Endodermal cell (in vitro differentiated cells): Measurements from ENCODE around the gene OR10A4. TPM values are rescaled to one million over a fixed set of nuclear protein-coding genes. Genes with fewer than 3 reads are reported as not detected.
"Not testable (repeated sequence)": the region's sequence is repeated elsewhere in the genome, so short reads cannot be mapped to it uniquely, and the experiment has no call there.

ENCODE experiments used
- DNase-seq: peaks from one replicate; pipeline ENCODE4 v3.0.0-alpha.2; 2017
- H3K27ac ChIP-seq: 2 replicates; pipeline ENCODE4 v1.5.1; 2013; ENCODE audit warnings: mild to moderate bottlenecking, low read depth, low read length, moderate library complexity
- H3K27me3 ChIP-seq: 2 replicates; pipeline ENCODE4 v1.6.1; 2013; ENCODE audit warnings: mild to moderate bottlenecking, low read length, moderate library complexity; ENCODE audit not compliant: insufficient read depth, control insufficient read depth, poor library complexity, severe bottlenecking
- H3K36me3 ChIP-seq: 2 replicates; pipeline ENCODE4 v1.7.0; 2013; ENCODE audit warnings: mild to moderate bottlenecking, low read length, moderate library complexity; ENCODE audit not compliant: control insufficient read depth, insufficient read depth
- H3K4me1 ChIP-seq: one replicate; pipeline ENCODE4 v1.7.0; 2013; ENCODE audit warnings: low read length; ENCODE audit not compliant: control insufficient read depth, insufficient read depth
- H3K4me3 ChIP-seq: 2 replicates; pipeline ENCODE4 v1.5.1; 2013; ENCODE audit warnings: mild to moderate bottlenecking, low read length, moderate library complexity
- H3K9ac ChIP-seq: 2 replicates; pipeline ENCODE4 v1.6.1; 2013; ENCODE audit warnings: mild to moderate bottlenecking, low read length, moderate library complexity; ENCODE audit not compliant: poor library complexity, severe bottlenecking; ENCODE audit errors: extremely low read depth
- H3K9me3 ChIP-seq: 2 replicates; pipeline ENCODE4 v1.6.1; 2013; ENCODE audit warnings: mild to moderate bottlenecking, low read length, moderate library complexity; ENCODE audit not compliant: control insufficient read depth
- H3K27ac Mint-ChIP-seq: 2 replicates; pipeline ENCODE4 v1.8.0; 2020; ENCODE audit warnings: mixed read lengths
- H3K27me3 Mint-ChIP-seq: 2 replicates; pipeline ENCODE4 v1.8.0; 2021; ENCODE audit warnings: mild to moderate bottlenecking, mixed read lengths; ENCODE audit not compliant: insufficient read depth
- H3K36me3 Mint-ChIP-seq: 2 replicates; pipeline ENCODE4 v1.8.0; 2020; ENCODE audit warnings: low read depth, mixed read lengths
- H3K4me1 Mint-ChIP-seq: 2 replicates; pipeline ENCODE4 v1.8.0; 2020; ENCODE audit warnings: mixed read lengths
- H3K4me3 Mint-ChIP-seq: 2 replicates; pipeline ENCODE4 v1.8.0; 2020; ENCODE audit warnings: mild to moderate bottlenecking, moderate library complexity, mixed read lengths
- H3K9me3 Mint-ChIP-seq: 2 replicates; pipeline ENCODE4 v1.8.0; 2020; ENCODE audit warnings: mild to moderate bottlenecking, mixed read lengths
- WGBS, 2 experiments: methylation state at CpG; one replicate each; pipeline versions ENCODE4 v1.1.5 to v1.1.7; 2013; ENCODE audit warnings: missing lambda C conversion rate in 2 of 2, mixed read lengths in 1 of 2; ENCODE audit not compliant: insufficient coverage in 1 of 2, insufficient read length in 1 of 2; 5-methylcytosine and 5-hydroxymethylcytosine counted together
- total RNA-seq, 2 donors: library from RNA; stranded (reverse); fragmentation: NEBNext Ultra II Directional in 1 of 2; extraction: Animal tissue kit (Norgen Biotek cat#: 25700) in 1 of 2; gene quantifications; 2 replicates in 1 of 2; 3 replicates in 1 of 2; pipeline ENCODE4 v1.2.1, GENCODE V29; 2021
- TF ChIP-seq, protein P1 (sequence below): fragments of 200-600 bp; sonication (generic); conservative IDR thresholded peaks from 2 replicates; pipeline ENCODE4 v1.5.0; 2021; ENCODE audit warnings: antibody characterized with exemption, mild to moderate bottlenecking

The OR10A4 gene
- total RNA-seq, 2 donors from 2014 or later: not detected

DNA sequence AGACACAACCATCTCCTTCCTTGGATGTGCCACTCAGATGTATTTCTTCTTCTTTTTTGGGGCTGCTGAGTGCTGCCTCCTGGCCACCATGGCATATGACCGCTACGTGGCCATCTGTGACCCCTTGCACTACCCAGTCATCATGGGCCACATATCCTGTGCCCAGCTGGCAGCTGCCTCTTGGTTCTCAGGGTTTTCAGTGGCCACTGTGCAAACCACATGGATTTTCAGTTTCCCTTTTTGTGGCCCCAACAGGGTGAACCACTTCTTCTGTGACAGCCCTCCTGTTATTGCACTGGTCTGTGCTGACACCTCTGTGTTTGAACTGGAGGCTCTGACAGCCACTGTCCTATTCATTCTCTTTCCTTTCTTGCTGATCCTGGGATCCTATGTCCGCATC, 489 bp downstream of the OR10A4 start:
- TF ChIP-seq, protein P1, sequence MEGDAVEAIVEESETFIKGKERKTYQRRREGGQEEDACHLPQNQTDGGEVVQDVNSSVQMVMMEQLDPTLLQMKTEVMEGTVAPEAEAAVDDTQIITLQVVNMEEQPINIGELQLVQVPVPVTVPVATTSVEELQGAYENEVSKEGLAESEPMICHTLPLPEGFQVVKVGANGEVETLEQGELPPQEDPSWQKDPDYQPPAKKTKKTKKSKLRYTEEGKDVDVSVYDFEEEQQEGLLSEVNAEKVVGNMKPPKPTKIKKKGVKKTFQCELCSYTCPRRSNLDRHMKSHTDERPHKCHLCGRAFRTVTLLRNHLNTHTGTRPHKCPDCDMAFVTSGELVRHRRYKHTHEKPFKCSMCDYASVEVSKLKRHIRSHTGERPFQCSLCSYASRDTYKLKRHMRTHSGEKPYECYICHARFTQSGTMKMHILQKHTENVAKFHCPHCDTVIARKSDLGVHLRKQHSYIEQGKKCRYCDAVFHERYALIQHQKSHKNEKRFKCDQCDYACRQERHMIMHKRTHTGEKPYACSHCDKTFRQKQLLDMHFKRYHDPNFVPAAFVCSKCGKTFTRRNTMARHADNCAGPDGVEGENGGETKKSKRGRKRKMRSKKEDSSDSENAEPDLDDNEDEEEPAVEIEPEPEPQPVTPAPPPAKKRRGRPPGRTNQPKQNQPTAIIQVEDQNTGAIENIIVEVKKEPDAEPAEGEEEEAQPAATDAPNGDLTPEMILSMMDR: no peak
- Histone ChIP-seq H3K4me1 (no peaks in the 10 kb centered on the region), H3K4me3 (no peak overlapping the region), H3K27ac (no peak overlapping the region), H3K36me3 (no peaks in the 10 kb centered on the region), H3K27me3 (no peaks in the 10 kb centered on the region), H3K9ac (no peak overlapping the region), H3K9me3 (no peaks in the 10 kb centered on the region)
- no peaks in the 10 kb centered on the region for H3K4me1 Mint-ChIP-seq
- 84 to 92% methylated on average over 2 to 3 of the region's 3 CpGs for WGBS, 2 experiments
- DNase-seq: no peak
- H3K27me3 Mint-ChIP-seq: no peaks in the 10 kb centered on the region
- H3K4me3 Mint-ChIP-seq: no peak overlapping the region
- no peaks in the 10 kb centered on the region for H3K36me3 Mint-ChIP-seq
- no peak overlapping the region for H3K27ac Mint-ChIP-seq
- peaks cover 1% of the 10 kb centered on the region for H3K9me3 Mint-ChIP-seq

DNA sequence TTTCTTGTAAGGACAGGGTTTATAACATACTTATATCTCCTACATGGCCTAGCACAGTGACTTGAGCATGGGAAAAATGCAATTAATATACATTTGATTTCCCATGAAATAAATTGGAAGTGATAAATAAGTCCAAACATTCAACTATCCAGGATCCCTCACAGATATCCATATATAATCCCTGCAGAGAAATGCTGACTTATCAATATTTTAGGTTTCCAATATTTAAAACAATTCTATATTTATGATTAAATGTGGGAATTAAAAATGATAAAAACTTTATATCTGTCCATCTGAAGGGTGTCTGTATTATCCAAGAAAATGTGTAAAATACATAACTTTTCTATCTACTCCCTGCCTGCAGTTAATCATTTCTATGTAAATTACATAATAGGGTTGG, 6.3 kb downstream of the OR10A4 start:
- no peak overlapping the region for H3K9ac ChIP-seq
- no peak overlapping the region for H3K4me3 ChIP-seq
- Mint-ChIP-seq H3K27me3 (no peaks in the 10 kb centered on the region), H3K4me3 (no peak overlapping the region), H3K27ac (no peak overlapping the region), H3K36me3 (no peaks in the 10 kb centered on the region), H3K4me1 (no peaks in the 10 kb centered on the region), H3K9me3 (no peaks in the 10 kb centered on the region)
- DNase-seq: no peak
- TF ChIP-seq, protein P1: no peak
- no peaks in the 10 kb centered on the region for H3K27me3 ChIP-seq
- no peaks in the 10 kb centered on the region for H3K36me3 ChIP-seq
- no peaks in the 10 kb centered on the region for H3K4me1 ChIP-seq
- H3K9me3 ChIP-seq: no peaks in the 10 kb centered on the region
- H3K27ac ChIP-seq: no peak overlapping the region

DNA sequence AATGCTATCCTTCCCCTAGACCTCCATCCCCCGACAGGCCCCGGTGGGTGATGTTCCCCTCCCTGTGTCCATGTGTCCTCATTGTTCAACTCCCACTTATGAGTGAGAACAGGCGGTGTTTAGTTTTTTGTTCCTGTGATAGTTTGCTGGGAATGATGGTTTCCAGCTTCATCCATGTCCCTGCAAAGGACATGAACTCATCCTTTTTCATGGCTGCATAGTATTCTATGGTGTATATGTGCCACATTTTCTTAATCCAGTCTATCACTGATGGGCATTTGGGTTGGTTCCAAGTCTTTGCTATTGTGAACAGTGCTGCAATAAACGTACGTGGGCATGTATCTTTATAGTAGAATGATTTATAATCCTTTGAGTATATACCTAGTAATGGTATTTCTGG, 11.3 kb downstream of the OR10A4 start:
- not testable (repeated sequence) for H3K27ac ChIP-seq, H3K4me3 Mint-ChIP-seq, H3K36me3 Mint-ChIP-seq, H3K4me1 Mint-ChIP-seq, H3K27me3 ChIP-seq, H3K36me3 ChIP-seq, DNase-seq, H3K9me3 ChIP-seq, H3K9me3 Mint-ChIP-seq, H3K27me3 Mint-ChIP-seq, H3K9ac ChIP-seq, H3K4me1 ChIP-seq, H3K27ac Mint-ChIP-seq, H3K4me3 ChIP-seq
- 83 to 94% methylated on average over 2 to 5 of the region's 5 CpGs for WGBS, 2 experiments

DNA sequence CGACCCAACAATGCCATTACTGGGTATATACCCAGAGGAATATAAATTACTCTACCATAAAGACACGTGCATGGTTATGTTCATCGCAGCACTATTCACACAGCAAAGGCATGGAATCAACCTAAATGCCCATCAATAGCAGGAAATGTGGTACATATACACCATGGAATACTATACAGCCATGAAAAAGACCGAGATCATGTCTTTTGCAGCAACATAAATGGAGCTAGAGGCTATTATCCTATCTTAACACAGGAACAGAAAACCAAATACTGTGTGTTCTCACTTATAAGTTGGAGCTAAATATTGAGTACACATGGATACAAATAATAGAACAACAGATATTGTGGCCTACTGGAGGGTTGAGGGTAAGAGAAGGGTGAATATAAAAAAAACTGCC, 12.4 kb downstream of the OR10A4 start:
- Histone ChIP-seq H3K4me3 (no peak overlapping the region), H3K27me3 (no peaks in the 10 kb centered on the region), H3K9me3 (peaks cover 4% of the 10 kb centered on the region), H3K4me1 (no peaks in the 10 kb centered on the region), H3K36me3 (no peaks in the 10 kb centered on the region), H3K27ac (no peak overlapping the region), H3K9ac (no peak overlapping the region)
- no peaks in the 10 kb centered on the region for H3K27me3 Mint-ChIP-seq
- no peak for DNase-seq
- TF ChIP-seq, protein P1: no peak
- H3K9me3 Mint-ChIP-seq: peaks cover 2% of the 10 kb centered on the region
- 96 to 100% methylated on average over 3 to 4 of the region's 4 CpGs for WGBS, 2 experiments
- H3K36me3 Mint-ChIP-seq: no peaks in the 10 kb centered on the region
- H3K4me1 Mint-ChIP-seq: no peaks in the 10 kb centered on the region
- H3K4me3 Mint-ChIP-seq: no peak overlapping the region
- H3K27ac Mint-ChIP-seq: no peak overlapping the region
